GM13976 (cell line): ENCODE results near the gene GLRX2.
"Not testable (repeated sequence)": the region's sequence is repeated elsewhere in the genome, so short reads cannot be mapped to it uniquely, and the experiment has no call there.

Experiments used
- DNase-seq: peaks from one replicate; pipeline ENCODE4 v3.0.0; 2012; ENCODE audit warnings: low spot score
- CTCF ChIP-seq: IDR thresholded peaks from 2 replicates; pipeline ENCODE4 v1.5.1; 2012; ENCODE audit warnings: borderline replicate concordance, mild to moderate bottlenecking; ENCODE audit not compliant: insufficient read depth; ENCODE audit errors: extremely low read depth, missing control alignments, control extremely low read depth
- in situ Hi-C: fragments of 300-500 bp; cut with MboI; formaldehyde crosslinking; loops from one replicate; pipeline ENCODE4 v1.12.0; 2022; ENCODE audit warnings: low sequenced_read_pairs, mixed read lengths, inconsistent platforms; ENCODE audit not compliant: unreplicated experiment

Gene GLRX2

GRCh38 chr1:193060938-193061337 lies 44.3 kb downstream of the GLRX2 start:
- TF ChIP-seq CTCF, result no peak
- no peak for DNase-seq
- in situ Hi-C loops, result no loop called here

DNA sequence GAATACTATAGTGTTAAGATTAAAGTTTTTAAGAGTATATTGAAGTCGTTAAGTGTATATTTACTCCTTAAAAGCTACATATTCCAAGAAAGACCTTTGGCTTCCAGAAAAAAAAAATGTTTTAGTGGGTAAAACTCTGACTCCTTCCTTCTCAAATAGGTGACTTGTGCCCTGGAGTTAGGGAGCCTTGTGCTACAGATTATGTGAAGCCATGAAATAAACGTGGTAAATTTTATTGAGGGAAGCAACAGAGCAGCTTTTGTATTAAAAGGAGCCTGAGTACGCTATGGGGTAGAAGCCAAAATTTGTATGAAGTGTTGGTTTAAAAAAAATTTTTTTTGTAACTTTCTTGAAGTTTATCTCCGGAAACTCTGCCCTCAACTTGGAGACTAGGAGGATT lies 44.8 kb downstream of the GLRX2 start:
- TF ChIP-seq CTCF, result no peak
- in situ Hi-C loops, result no loop called here
- no peak for DNase-seq

DNA sequence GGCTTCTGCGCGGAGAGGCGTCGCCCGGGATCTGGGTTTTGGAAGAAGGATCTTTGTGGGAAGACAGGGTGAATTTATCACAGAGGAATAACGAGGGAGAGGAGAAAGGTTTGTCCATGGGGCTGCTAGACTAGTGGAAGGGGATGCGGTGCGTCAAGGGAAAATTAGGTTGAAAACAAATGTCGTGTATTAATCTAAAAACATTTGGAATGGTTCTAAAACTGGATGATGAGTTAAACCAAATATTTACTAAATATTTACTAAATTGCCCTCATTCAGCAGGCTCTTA lies 45.2 kb downstream of the GLRX2 start:
- TF ChIP-seq CTCF, result no peak
- DNase-seq, result no peak
- in situ Hi-C loops, result no loop called here

DNA sequence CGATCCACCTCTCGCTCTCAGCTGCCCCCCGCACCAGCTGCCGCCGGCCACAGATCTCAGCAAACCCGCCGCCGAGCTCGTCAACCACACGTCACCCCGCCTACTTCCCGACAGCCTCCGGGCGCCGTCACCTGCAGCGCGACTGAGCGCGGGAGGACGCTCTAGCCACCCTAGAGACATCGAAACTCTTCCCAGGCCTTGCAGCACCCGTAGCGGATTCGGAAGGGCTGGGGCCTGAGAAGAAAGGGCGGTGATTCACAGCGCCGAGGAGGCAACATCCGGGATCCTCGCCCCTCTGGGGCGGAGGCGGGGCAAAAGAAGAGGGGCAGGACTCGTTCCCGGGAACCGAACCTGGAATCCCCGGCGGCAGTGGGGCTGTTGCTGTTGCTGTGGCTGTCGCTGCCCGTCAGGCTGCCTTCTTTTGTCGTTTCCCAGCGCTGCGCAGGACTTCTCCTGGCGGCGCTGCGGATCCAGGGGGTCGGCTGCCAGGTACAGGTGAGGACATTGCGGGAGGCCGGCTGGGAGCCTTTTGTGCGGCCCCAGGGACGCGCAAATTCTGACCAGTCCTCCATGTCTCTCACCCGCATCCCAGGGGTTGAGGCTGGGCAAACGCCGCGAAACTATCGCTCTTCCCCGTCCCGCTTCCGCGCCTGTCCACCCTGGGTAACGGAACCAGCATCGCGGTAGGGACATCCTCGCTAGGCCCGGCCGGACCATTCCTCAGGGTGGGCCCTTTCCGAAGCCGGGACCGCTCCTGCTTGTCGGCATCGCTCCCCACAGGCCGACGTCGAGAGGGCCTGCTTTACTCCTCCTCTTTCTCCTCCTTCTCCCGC lies 45.7 kb downstream of the GLRX2 start, which contains the start of the genes RO60 and UCHL5:
Gene RO60 (plus strand): TSS at position 331 of the 833 bp plus-strand sequence. CDS start 9,443 bp downstream, outside the sequence.
Gene UCHL5 (minus strand): TSS at position 79 of the 833 bp plus-strand sequence. CDS start 100 bp downstream, outside the sequence.
- DNase-seq, result peak; percentile 93
- peak; percentile 28 for TF ChIP-seq CTCF
- in situ Hi-C loops, result no loop called here

GRCh38 chr1:193058529-193059281 lies 46.5 kb downstream of the GLRX2 start:
- no peak for TF ChIP-seq CTCF
- peak; percentile 75 for DNase-seq
- in situ Hi-C loops, result no loop called here

- TF ChIP-seq CTCF, result no peak
- no peak for DNase-seq
- in situ Hi-C loops, result no loop called here
Measured at GRCh38 chr1:193054169-193054675, 51.0 kb downstream of the GLRX2 start.

DNA sequence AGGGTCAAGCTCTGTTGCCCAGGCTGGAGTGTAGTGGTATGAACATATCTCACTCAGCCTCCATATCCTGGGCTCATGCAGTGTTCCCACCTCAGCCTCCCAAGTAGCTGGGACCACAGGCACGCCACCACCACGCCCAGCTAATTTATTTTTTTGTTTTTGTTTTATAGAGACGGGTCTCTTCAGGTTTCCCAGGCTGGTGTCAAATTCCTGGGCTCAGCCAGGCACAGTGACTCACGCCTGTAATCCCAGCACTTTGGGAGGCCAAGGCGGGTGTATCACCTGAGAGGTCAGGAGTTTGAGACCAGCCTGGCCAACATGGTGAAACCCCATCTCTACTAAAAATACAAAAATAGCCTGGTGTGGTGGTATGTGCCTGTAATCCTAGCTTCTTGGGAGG lies 56.3 kb downstream of the GLRX2 start:
- in situ Hi-C loops, DNase-seq: not testable (repeated sequence)
